PC-3 (cell line): ENCODE measurements around the gene TMEM219. TPM values are rescaled to one million over a fixed set of nuclear protein-coding genes. Genes with fewer than 3 reads are reported as not detected.

Source experiments
- ATAC-seq: fragments of 200-7000 bp; cut with Tn5 transposase; 2 replicates; pipeline ENCODE4 v1.9.1; 2020; ENCODE audit warnings: mild to moderate bottlenecking, moderate library complexity
- BruUV-seq: library from RNA; stranded (reverse); fragments of 400-500 nt; replicated peaks from 2 replicates; lab custom pipeline; 2021; lab: Mats Ljungman, UMichigan
- CTCF ChIA-PET: fragments of 300-600 bp; sonication (Branson Sonifier 250); formaldehyde crosslinking; loops from one replicate; lab custom pipeline; 2022; ENCODE audit warnings: antibody characterized with exemption; lab: Charles Lee
- POLR2A ChIA-PET: fragments of 300-600 bp; sonication (Branson Sonifier 250); formaldehyde crosslinking; loops from one replicate; lab custom pipeline; 2022; ENCODE audit warnings: antibody characterized with exemption; ENCODE audit not compliant: unreplicated experiment; lab: Charles Lee
- DNase-seq: peaks from one replicate; pipeline ENCODE4 v3.0.0-alpha.2; 2015
- H2AFZ ChIP-seq: fragments of 300-600 bp; sonication (generic); 2 replicates; pipeline ENCODE4 v1.6.0; 2016; ENCODE audit warnings: antibody characterized with exemption, low read length
- H3F3A ChIP-seq: fragments of 300-600 bp; sonication (generic); one replicate; pipeline ENCODE4 v1.6.0; 2017; ENCODE audit warnings: antibody characterized with exemption, low read length, control low read depth, mild to moderate bottlenecking; ENCODE audit not compliant: unreplicated experiment
- H3K27ac ChIP-seq: fragments of 300-600 bp; sonication (generic); 2 replicates; pipeline ENCODE4 v1.5.1; 2016; ENCODE audit warnings: mild to moderate bottlenecking, low read length
- H3K27me3 ChIP-seq: fragments of 300-600 bp; sonication (generic); 2 replicates; pipeline ENCODE4 v1.6.1; 2016; ENCODE audit warnings: low read length, mixed read lengths
- H3K36me3 ChIP-seq: fragments of 300-600 bp; sonication (generic); 2 replicates; pipeline ENCODE4 v1.6.1; 2016; ENCODE audit warnings: low read depth, mixed run types, low read length, mixed read lengths
- H3K4me1 ChIP-seq: fragments of 300-600 bp; sonication (generic); 2 replicates; pipeline ENCODE4 v1.5.1; 2016; ENCODE audit warnings: low read length; ENCODE audit not compliant: insufficient read depth
- H3K4me2 ChIP-seq: fragments of 300-600 bp; sonication (generic); 2 replicates; pipeline ENCODE4 v1.6.0; 2016; ENCODE audit warnings: low read length
- H3K4me3 ChIP-seq: fragments of 300-600 bp; sonication (generic); 2 replicates; pipeline ENCODE4 v1.5.1; 2016; ENCODE audit warnings: mild to moderate bottlenecking, low read length, mixed read lengths
- H3K79me2 ChIP-seq: fragments of 300-600 bp; sonication (generic); 2 replicates; pipeline ENCODE4 v1.6.1; 2017; ENCODE audit warnings: low read length, mixed read lengths
- H3K9ac ChIP-seq: fragments of 300-600 bp; sonication (generic); 2 replicates; pipeline ENCODE4 v1.6.0; 2016; ENCODE audit warnings: mild to moderate bottlenecking, low read length
- H3K9me2 ChIP-seq: fragments of 300-600 bp; sonication (generic); replicated peaks from 2 replicates; pipeline ENCODE4 v1.6.1; 2016; ENCODE audit warnings: mixed run types, low read length, mixed read lengths
- H3K9me3 ChIP-seq: fragments of 300-600 bp; sonication (generic); 2 replicates; pipeline ENCODE4 v1.6.1; 2016; ENCODE audit warnings: low read length, mixed read lengths
- H4K20me1 ChIP-seq: fragments of 300-600 bp; sonication (generic); 2 replicates; pipeline ENCODE4 v1.6.1; 2016; ENCODE audit warnings: low read length, mixed read lengths
- EZH2 ChIP-seq: fragments of 300-600 bp; sonication (generic); IDR thresholded peaks from one replicate; pipeline ENCODE4 v1.6.1; 2017; ENCODE audit warnings: antibody characterized with exemption, mild to moderate bottlenecking, low read length; ENCODE audit not compliant: unreplicated experiment
- EZH2phosphoT487 ChIP-seq: fragments of 300-600 bp; sonication (generic); IDR thresholded peaks from 2 replicates; pipeline ENCODE4 v1.6.1; 2018; ENCODE audit warnings: mild to moderate bottlenecking, antibody characterized with exemption, low read length, borderline replicate concordance
- intact Hi-C: fragments of 100-400 bp; cut with micrococcal nuclease; formaldehyde crosslinking; loops from 2 replicates; pipeline ENCODE4 v1.9.0; 2023
- total RNA-seq: library from RNA; depleted of rRNA; stranded (reverse); fragments of >200 nt; gene quantifications from 2 replicates; pipeline ENCODE4 v1.2.3, GENCODE V29; 2014
- TF ChIP-seq, protein P1 (sequence below): fragments of 300-600 bp; sonication (generic); conservative IDR thresholded peaks from 2 replicates; pipeline ENCODE4 v1.5.1; 2017; ENCODE audit warnings: antibody characterized with exemption, low read depth, mild to moderate bottlenecking, low read length

Gene TMEM219
- total RNA-seq, 1 experiment from 2014 or later = 60.9 TPM

GRCh38 chr16:30003670-30004423, 42.0 kb downstream of the TMEM219 start:
- Histone ChIP-seq H4K20me1 (no peaks in the 10 kb centered on the region), H3K27ac (no peak overlapping the region), H2AFZ (no peak overlapping the region), H3K79me2 (no peaks in the 10 kb centered on the region), H3K4me3 (no peak overlapping the region), H3K9me2 (no peaks in the 10 kb centered on the region), H3F3A (no peaks in the 10 kb centered on the region), H3K9ac (no peak overlapping the region), H3K4me1 (no peaks in the 10 kb centered on the region), H3K9me3 (no peaks in the 10 kb centered on the region), H3K36me3 (no peaks in the 10 kb centered on the region), H3K27me3 (no peaks in the 10 kb centered on the region), H3K4me2 (no peak overlapping the region)
- DNase-seq (no peak), ATAC-seq (no peak)
- POLR2A ChIA-PET = no interaction called here
- no TSS peak for BruUV-seq
- TF ChIP-seq EZH2phosphoT487 = no peak
- no peak for TF ChIP-seq EZH2
- TF ChIP-seq, protein P1, sequence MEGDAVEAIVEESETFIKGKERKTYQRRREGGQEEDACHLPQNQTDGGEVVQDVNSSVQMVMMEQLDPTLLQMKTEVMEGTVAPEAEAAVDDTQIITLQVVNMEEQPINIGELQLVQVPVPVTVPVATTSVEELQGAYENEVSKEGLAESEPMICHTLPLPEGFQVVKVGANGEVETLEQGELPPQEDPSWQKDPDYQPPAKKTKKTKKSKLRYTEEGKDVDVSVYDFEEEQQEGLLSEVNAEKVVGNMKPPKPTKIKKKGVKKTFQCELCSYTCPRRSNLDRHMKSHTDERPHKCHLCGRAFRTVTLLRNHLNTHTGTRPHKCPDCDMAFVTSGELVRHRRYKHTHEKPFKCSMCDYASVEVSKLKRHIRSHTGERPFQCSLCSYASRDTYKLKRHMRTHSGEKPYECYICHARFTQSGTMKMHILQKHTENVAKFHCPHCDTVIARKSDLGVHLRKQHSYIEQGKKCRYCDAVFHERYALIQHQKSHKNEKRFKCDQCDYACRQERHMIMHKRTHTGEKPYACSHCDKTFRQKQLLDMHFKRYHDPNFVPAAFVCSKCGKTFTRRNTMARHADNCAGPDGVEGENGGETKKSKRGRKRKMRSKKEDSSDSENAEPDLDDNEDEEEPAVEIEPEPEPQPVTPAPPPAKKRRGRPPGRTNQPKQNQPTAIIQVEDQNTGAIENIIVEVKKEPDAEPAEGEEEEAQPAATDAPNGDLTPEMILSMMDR = no peak
- intact Hi-C loops = no loop called here
- CTCF ChIA-PET = no interaction called here

GRCh38 chr16:30004424-30004776, 42.5 kb downstream of the TMEM219 start:
- Histone ChIP-seq H3K4me2 (no peak overlapping the region), H3K79me2 (no peaks in the 10 kb centered on the region), H3K9ac (no peak overlapping the region), H3K9me2 (no peaks in the 10 kb centered on the region), H3K4me1 (no peaks in the 10 kb centered on the region), H3K36me3 (no peaks in the 10 kb centered on the region), H3K27me3 (no peaks in the 10 kb centered on the region), H3F3A (no peaks in the 10 kb centered on the region), H3K9me3 (no peaks in the 10 kb centered on the region), H2AFZ (no peak overlapping the region), H4K20me1 (no peaks in the 10 kb centered on the region), H3K27ac (no peak overlapping the region), H3K4me3 (no peak overlapping the region)
- POLR2A ChIA-PET = no interaction called here
- intact Hi-C loops = no loop called here
- DNase-seq = no peak
- CTCF ChIA-PET = no interaction called here
- no peak for TF ChIP-seq EZH2
- TF ChIP-seq, protein P1 = no peak
- TF ChIP-seq EZH2phosphoT487 = no peak
- BruUV-seq = no TSS peak
- no peak for ATAC-seq

DNA sequence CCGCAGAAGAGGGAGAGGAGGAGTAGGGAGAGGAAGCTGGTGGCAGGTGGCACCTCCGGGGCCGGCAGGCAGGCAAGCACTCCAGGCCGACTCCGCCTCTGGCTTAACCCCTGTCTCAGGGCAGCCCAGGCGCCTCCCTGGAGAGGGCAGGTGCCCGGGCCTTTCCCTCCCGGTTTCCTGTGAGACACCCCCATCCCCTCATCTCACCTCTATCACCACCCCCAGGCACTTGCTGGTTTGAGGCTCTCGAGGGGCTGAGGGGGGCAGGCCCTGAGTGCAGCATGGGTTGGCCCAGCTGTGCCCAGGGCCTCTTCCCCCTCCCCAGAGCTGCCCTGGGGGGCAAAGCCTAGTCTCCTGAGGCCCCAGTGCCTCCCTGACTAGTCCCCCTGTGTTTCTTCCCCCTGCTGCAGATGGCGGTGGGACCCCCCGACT, 42.9 kb downstream of the TMEM219 start:
- POLR2A ChIA-PET = no interaction called here
- no peaks in the 10 kb centered on the region for H3K36me3 ChIP-seq

More for the DNA sequence above, 42.9 kb downstream of the TMEM219 start:
- Histone ChIP-seq H3K4me2 (no peak overlapping the region), H3K79me2 (no peaks in the 10 kb centered on the region), H4K20me1 (no peaks in the 10 kb centered on the region), H3K9me2 (no peaks in the 10 kb centered on the region), H3K9ac (no peak overlapping the region), H3F3A (no peaks in the 10 kb centered on the region), H3K4me3 (no peak overlapping the region), H3K27me3 (no peaks in the 10 kb centered on the region), H3K4me1 (no peaks in the 10 kb centered on the region), H3K27ac (no peak overlapping the region), H3K9me3 (no peaks in the 10 kb centered on the region), H2AFZ (no peak overlapping the region)
- peak; percentile 52 for ATAC-seq
- BruUV-seq = no TSS peak
- intact Hi-C loops = no loop called here
- no peak for DNase-seq
- CTCF ChIA-PET = interaction anchor here (0.6 kb wide), 2 partner anchors 8 to 29 kb away, joined by 3 to 4 read pairs; no protein-coding TSS in a partner anchor
- TF ChIP-seq, protein P1 = no peak
